COR-L47 (cell line): Measurements from ENCODE around the gene EEF1A1.

Experiments used
- DNase-seq: peaks from one replicate; lab custom pipeline; 2025; lab: John Stamatoyannopoulos, UW

Gene EEF1A1

GRCh38 chr6:73505142-73505541 is 15.7 kb downstream of the EEF1A1 start:
- no peak for DNase-seq

GRCh38 chr6:73504160-73504559 is 16.7 kb downstream of the EEF1A1 start:
- DNase-seq: no peak

- no peak for DNase-seq
These were observed 17.6 kb downstream of the EEF1A1 start for GRCh38 chr6:73503027-73503772.

- DNase-seq: no peak
These were observed 22.9 kb downstream of the EEF1A1 start for GRCh38 chr6:73497915-73498314.

GRCh38 chr6:73491377-73491776 is 29.5 kb downstream of the EEF1A1 start:
- DNase-seq: no peak

- no peak for DNase-seq
These were observed 33.4 kb downstream of the EEF1A1 start for GRCh38 chr6:73487473-73487872.

- DNase-seq: no peak
These were observed 36.4 kb downstream of the EEF1A1 start for GRCh38 chr6:73484438-73484837.

- no peak for DNase-seq
These were observed 38.9 kb downstream of the EEF1A1 start for GRCh38 chr6:73481969-73482368.

- no peak for DNase-seq
These were observed 43.4 kb downstream of the EEF1A1 start for GRCh38 chr6:73477407-73477806.

GRCh38 chr6:73476723-73477122 is 44.1 kb downstream of the EEF1A1 start:
- DNase-seq: no peak

- no peak for DNase-seq
These were observed 49.0 kb downstream of the EEF1A1 start for GRCh38 chr6:73471686-73472290.
